Gastroesophageal sphincter (tissue), 4 donors: ENCODE data around the gene SLC25A45. TPM values are rescaled to one million over a fixed set of nuclear protein-coding genes. Genes with fewer than 3 reads are reported as not detected.
A peak's percentile ranks its signal among the peaks of the same experiment; 100 is the strongest.

Source experiments
- ATAC-seq: fragments of 150-250 bp; one replicate; pipeline ENCODE4 v1.9.1; 2016; ENCODE audit warnings: mild to moderate bottlenecking, moderate library complexity
- H3K27ac ChIP-seq, 4 donors: fragments of 200-600 bp; sonication (generic) in 3 of 4; 1 replicate in 3 of 4; 2 replicates in 1 of 4; pipeline ENCODE4 v1.5.1; 2016 to 2019
- H3K27me3 ChIP-seq: fragments of 200-600 bp; sonication (generic); one replicate; pipeline ENCODE4 v1.5.1; 2019
- H3K36me3 ChIP-seq, 2 donors: fragments of 200-600 bp; sonication (generic); one replicate each; pipeline ENCODE4 v1.5.1; 2019; ENCODE audit warnings: control low read depth in 1 of 2
- H3K4me1 ChIP-seq, 3 donors: fragments of 200-600 bp; sonication (generic); 1 replicate in 2 of 3; 2 replicates in 1 of 3; pipeline ENCODE4 v1.5.1; 2016 to 2019; ENCODE audit warnings: control low read depth in 2 of 3
- H3K4me3 ChIP-seq, 2 donors: fragments of 200-600 bp; sonication (generic); one replicate each; pipeline ENCODE4 v1.5.1; 2019; ENCODE audit warnings: mild to moderate bottlenecking in 1 of 2, moderate library complexity in 1 of 2
- H3K9me3 ChIP-seq, 3 donors: fragments of 200-600 bp; sonication (generic); one replicate each; pipeline ENCODE4 v1.5.1; 2017 to 2019; ENCODE audit warnings: control low read depth in 2 of 3
- EP300 ChIP-seq: sonication (generic); formaldehyde crosslinking; IDR thresholded peaks from one replicate; pipeline ENCODE4 v1.6.1; 2017; ENCODE audit warnings: antibody characterized with exemption, mild to moderate bottlenecking
- POLR2A ChIP-seq, 2 donors: fragments of 450-650 bp; IDR thresholded peaks; one replicate each; pipeline ENCODE4 v1.6.1; 2017; ENCODE audit warnings: antibody characterized with exemption in 2 of 2, mild to moderate bottlenecking in 2 of 2, moderate library complexity in 1 of 2
- POLR2AphosphoS5 ChIP-seq: sonication (generic); formaldehyde crosslinking; IDR thresholded peaks from one replicate; pipeline ENCODE4 v1.6.1; 2017; ENCODE audit warnings: antibody characterized with exemption
- WGBS, 2 donors: methylation state at CpG; one replicate each; pipeline ENCODE4 v1.1.5; 2018; ENCODE audit warnings: low coverage in 1 of 2; 5-methylcytosine and 5-hydroxymethylcytosine counted together
- total RNA-seq, 4 donors: library from RNA; depleted of rRNA; stranded (reverse); fragments of >200 nt; gene quantifications; one replicate each; pipeline ENCODE4 v1.1.0, GENCODE V29; 2016
- TF ChIP-seq, protein P1 (sequence below), 4 experiments: fragments of 200-600 bp in 2 of 4; fragments of 450-650 bp in 2 of 4; sonication (generic) in 1 of 4; IDR thresholded peaks; one replicate each; pipeline ENCODE4 v1.5.1; 2017 to 2019; ENCODE audit warnings: antibody characterized with exemption in 4 of 4, mild to moderate bottlenecking in 2 of 4, moderate library complexity in 2 of 4

SLC25A45 gene
- total RNA-seq, 4 donors from 2014 or later, result 3.7 to 11.5 (median 7.5) TPM

DNA sequence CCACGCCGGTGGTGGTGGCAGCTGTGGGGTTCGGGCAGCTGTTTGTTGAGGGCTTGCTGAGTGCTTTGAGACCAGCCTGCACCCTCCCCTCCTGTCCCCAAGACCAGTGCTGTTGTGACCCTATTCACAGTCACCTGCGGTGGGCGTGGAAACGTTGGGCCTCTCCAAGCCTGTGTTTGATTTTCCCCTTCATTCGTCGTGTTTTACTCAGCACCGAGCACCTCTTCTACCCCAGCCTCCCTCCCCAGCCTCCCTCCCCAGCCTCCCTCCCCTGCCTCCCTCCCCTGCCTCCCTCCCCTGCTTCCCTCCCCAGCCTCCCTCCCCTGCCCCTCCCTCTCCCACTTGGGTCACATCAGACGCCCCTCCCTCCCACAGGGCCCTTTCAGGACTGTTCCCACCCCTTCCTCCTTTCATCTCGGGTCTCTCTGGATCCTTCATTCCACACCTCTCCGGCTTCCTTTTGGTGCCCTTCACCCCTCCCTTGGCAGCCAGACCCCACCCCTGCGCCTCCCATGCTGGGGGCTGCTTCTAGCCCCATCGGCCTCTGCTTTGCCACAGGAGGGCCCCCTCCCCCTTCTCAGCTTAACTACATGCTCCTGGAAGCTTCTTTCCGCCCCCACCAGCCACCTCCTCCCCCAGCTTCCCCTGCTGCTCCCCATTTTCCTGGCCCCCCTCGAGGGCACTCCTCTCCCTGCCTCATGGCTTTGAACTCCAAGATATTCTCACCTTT, 18.8 kb upstream of the SLC25A45 start:
- Histone ChIP-seq H3K4me3 (no peak overlapping the region), H3K36me3 (peaks cover 0 to 94% of the 10 kb centered on the region in 2 donors)
- WGBS, 2 donors, result 75 to 77% methylated on average over 8 to 11 of the region's 16 CpGs

DNA sequence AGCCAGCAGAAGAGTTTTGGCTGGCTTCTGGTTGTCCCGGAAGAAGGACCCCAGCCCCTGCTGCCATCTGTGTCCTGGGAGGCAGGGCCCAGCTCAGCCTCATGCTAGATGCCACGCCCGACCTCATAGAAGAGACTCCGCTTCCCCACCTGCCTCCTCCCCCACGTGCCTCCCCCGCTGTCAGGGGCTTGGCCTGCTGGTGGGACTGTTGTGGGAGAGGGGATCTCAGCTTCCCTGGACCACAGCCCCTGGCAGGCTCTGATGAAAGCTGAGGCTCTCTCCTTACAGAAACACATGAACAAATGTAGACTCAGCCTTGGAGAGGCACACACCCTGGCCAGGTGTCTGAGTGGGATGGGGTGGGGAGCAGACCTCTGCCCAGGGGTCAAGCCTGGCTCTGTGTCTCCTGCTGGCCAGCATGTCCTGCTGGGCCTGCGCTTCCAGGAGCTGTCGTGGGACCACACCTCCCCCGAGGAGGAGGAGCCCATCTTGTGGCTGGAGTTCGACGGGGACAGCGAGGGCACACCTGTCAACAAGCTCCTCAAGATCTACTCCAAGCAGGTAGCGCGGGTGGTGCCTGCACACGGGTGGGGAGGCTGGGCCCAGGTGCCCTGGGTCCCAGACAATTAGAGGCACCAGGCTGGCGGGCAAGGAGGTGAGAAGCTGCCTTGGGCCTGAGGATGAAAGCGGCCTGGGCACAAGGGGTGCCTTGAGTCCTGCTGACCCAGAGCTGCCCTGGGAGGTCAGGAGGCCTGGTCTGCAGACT, 18.0 kb upstream of the SLC25A45 start:
- H3K27ac ChIP-seq, result no peak overlapping the region
- ATAC-seq, result no peak
- WGBS, 2 donors, result 70% methylated on average over 2 of the region's 17 CpGs; no CpG with 5 or more reads in 1 of the 2 donors
- H3K4me1 ChIP-seq, result peaks cover 0 to 16% (median 0%) of the 10 kb centered on the region in 3 donors
- no peaks in the 10 kb centered on the region for H3K27me3 ChIP-seq
- TF ChIP-seq POLR2A (IDR thresholded peaks at IDR 0.05) (no peak), POLR2AphosphoS5 (no peak), EP300 (no peak)
- TF ChIP-seq, protein P1, sequence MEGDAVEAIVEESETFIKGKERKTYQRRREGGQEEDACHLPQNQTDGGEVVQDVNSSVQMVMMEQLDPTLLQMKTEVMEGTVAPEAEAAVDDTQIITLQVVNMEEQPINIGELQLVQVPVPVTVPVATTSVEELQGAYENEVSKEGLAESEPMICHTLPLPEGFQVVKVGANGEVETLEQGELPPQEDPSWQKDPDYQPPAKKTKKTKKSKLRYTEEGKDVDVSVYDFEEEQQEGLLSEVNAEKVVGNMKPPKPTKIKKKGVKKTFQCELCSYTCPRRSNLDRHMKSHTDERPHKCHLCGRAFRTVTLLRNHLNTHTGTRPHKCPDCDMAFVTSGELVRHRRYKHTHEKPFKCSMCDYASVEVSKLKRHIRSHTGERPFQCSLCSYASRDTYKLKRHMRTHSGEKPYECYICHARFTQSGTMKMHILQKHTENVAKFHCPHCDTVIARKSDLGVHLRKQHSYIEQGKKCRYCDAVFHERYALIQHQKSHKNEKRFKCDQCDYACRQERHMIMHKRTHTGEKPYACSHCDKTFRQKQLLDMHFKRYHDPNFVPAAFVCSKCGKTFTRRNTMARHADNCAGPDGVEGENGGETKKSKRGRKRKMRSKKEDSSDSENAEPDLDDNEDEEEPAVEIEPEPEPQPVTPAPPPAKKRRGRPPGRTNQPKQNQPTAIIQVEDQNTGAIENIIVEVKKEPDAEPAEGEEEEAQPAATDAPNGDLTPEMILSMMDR (IDR thresholded peaks at IDR 0.05), result no peak
- peaks cover 0 to 94% of the 10 kb centered on the region in 2 donors for H3K36me3 ChIP-seq
- H3K9me3 ChIP-seq, result no peaks in the 10 kb centered on the region
- no peak overlapping the region for H3K4me3 ChIP-seq

More for the DNA sequence above, 18.8 kb upstream of the SLC25A45 start:
- Histone ChIP-seq H3K4me1 (peaks cover 0 to 16% (median 0%) of the 10 kb centered on the region in 3 donors), H3K27ac (peak overlapping the region in 1 of 4 donors; percentile 33), H3K9me3 (no peaks in the 10 kb centered on the region), H3K27me3 (no peaks in the 10 kb centered on the region)
- no peak for TF ChIP-seq EP300
- TF ChIP-seq POLR2A (IDR thresholded peaks at IDR 0.05), result no peak
- TF ChIP-seq, protein P1 (IDR thresholded peaks at IDR 0.05), result no peak
- TF ChIP-seq POLR2AphosphoS5, result no peak
- ATAC-seq, result no peak

DNA sequence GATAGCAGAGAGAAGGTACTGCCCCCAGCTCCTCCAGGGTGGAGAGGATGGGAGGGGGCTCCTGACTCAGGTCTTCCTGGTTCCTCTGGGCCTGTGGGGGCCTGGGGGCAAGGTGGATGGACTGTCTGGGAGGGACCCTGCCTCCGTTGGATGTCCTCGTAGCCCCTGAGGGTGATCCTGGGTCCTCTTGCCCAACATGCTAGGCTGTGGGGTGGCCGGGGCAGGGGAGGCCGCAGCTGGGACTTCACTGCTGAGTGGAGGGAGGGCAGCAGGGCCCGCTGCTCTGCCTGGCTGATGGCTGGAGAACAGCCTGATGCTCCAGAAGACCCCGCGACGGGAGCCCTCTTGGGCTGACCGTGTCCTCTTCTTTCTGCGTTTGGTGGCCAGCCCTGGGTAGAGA, 17.4 kb upstream of the SLC25A45 start:
- no peak overlapping the region for H3K4me3 ChIP-seq
- H3K27ac ChIP-seq, result no peak overlapping the region
- TF ChIP-seq POLR2AphosphoS5, result no peak
- no peak for TF ChIP-seq EP300
- no peak for TF ChIP-seq POLR2A (IDR thresholded peaks at IDR 0.05)
- TF ChIP-seq, protein P1 (IDR thresholded peaks at IDR 0.05), result no peak
- no peaks in the 10 kb centered on the region for H3K27me3 ChIP-seq
- peaks cover 0 to 94% of the 10 kb centered on the region in 2 donors for H3K36me3 ChIP-seq
- no peaks in the 10 kb centered on the region for H3K9me3 ChIP-seq
- no peak for ATAC-seq
- H3K4me1 ChIP-seq, result peaks cover 0 to 16% (median 0%) of the 10 kb centered on the region in 3 donors
- no CpG with 5 or more reads among the region's 10 CpGs for WGBS, 2 donors

DNA sequence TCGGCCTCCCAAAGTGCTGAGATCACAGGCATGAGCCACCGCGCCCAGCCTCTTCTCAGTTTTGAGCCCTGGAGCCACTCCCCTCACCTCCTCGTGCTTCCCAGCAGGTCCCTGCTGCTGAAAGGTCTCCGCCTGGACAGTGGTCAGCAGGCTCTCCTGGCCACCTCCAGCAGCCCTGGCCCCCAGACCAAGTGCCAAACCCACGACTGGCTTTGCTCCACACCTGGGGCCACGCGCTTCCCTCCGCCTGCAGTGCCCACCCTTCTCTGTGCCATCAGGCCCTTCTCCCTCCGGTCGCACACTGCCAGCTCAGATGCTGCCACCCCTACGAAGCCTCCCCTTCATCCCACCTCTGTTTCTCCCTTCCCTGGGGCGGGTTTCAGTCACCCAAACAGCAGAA, 16.8 kb upstream of the SLC25A45 start:
- Histone ChIP-seq H3K36me3 (peaks cover 0 to 94% of the 10 kb centered on the region in 2 donors), H3K27ac (no peak overlapping the region), H3K9me3 (no peaks in the 10 kb centered on the region), H3K27me3 (no peaks in the 10 kb centered on the region), H3K4me3 (no peak overlapping the region), H3K4me1 (peaks cover 0 to 10% (median 0%) of the 10 kb centered on the region in 3 donors)
- TF ChIP-seq POLR2AphosphoS5 (no peak), EP300 (no peak), POLR2A (IDR thresholded peaks at IDR 0.05) (no peak)
- TF ChIP-seq, protein P1 (IDR thresholded peaks at IDR 0.05), result no peak
- 84 to 97% methylated on average over 7 to 10 of the region's 13 CpGs for WGBS, 2 donors
- no peak for ATAC-seq
